Measurements from ENCODE around the gene C1orf159. TPM values are rescaled to one million over a fixed set of nuclear protein-coding genes. Genes with fewer than 3 reads are reported as not detected.
"Not testable (repeated sequence)": the region's sequence is repeated elsewhere in the genome, so short reads cannot be mapped to it uniquely, and the experiment has no call there.

Gene C1orf159
- 10 to 100 TPM; 20.0 to 22.1 TPM for total RNA-seq

DNA sequence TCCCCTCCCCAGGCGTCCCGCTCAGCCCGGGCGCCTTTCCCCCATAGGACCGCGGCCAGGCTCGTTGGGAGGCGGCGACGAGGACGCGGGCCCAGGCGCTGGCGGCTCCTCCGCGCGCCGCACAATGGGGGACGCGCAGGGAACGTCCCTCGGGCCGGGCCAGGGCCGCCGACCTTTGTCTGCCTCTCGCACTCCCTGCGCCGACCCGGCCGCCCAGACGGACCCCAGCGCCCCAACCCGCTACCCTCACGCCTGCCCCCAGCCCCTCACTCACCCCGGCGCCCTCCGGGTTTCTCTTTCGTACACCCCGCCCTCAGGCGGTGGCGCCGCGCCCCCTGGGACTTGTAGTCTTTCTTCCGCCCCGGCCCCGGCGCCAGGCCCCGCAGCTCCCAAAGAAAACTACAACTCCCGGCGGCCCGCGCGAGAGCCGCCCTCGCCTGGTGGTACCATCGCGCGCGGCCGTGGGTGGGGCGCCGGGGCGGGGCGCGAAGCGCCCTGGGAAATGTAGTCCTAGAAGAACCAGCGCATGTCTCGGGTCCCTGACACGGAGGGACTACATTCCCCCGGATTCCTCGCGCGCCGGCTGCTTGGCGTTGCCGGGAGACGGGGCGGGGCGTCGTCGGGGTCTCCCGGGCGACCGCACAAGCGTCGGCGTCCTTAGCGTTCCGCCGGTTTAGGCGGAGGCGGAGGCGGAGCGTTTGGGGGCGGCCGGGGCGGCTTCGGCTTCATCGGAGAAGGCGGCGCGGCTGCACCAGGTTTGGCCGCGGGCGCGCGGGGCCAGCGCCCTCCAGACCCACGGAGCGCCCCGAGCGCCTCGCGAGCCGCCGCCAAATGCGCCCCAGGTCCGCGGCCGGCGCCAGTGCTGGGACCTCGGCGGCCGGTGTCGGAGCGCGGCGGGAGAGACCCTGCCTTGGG lies at the start of gene C1orf159:
C1orf159 (minus strand) TSS at position 304 of the 915 bp plus-strand sequence. CDS start 24,546 bp downstream, outside the sequence.
- CTCF ChIA-PET = interaction anchor here (1.0 to 1.3 kb wide), 3 partner anchors 9 to 176 kb away, joined by 3 to 4 read pairs (median 3); no protein-coding TSS in a partner anchor
- POLR2A ChIA-PET = interaction anchor here (0.6 to 0.8 kb wide), 2 partner anchors 22 to 90 kb away, joined by 3 read pairs; no protein-coding TSS in a partner anchor

GRCh38 chr1:1165485-1165884 lies 49.6 kb upstream of the C1orf159 start:
- CTCF ChIA-PET = no interaction called here
- POLR2A ChIA-PET = no interaction called here

GRCh38 chr1:1164701-1165451 lies 49.0 kb upstream of the C1orf159 start:
- ChIA-PET CTCF (no interaction called here), POLR2A (no interaction called here)

- CTCF ChIA-PET = no interaction called here
- POLR2A ChIA-PET = no interaction called here
These were observed 48.4 kb upstream of the C1orf159 start for GRCh38 chr1:1164361-1164700.

DNA sequence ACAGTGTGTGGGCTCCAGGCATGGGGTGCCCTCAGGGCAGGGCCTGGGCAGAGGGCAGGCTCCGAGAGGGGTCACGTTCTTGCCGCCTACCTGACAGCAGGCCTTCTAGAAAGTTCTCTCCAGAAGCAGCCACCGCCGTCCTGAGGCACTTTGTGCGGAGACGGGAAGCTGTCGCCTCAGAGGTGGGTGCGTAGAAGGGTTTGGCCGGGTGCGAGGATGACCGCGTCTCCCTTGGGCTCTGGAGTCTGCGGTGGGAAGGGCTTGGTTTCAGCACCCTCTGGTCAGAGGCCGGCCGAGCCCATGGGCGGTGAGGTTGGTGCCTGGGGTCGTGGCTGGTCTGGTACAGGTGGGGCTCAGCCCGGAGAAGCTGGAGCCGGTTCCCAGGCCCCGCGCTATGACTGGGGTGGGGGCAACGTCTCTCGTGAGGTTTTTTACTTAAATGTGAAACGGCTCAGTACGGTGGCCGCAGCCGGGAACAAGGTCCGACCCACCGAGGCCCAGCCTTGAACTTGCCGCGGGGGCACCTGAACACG lies 47.7 kb upstream of the C1orf159 start:
- ChIA-PET CTCF (no interaction called here), POLR2A (no interaction called here)

GRCh38 chr1:1162597-1163537 lies 47.0 kb upstream of the C1orf159 start:
- ChIA-PET CTCF (interaction anchor here (0.6 to 1.8 kb wide), 2 partner anchors 33 to 41 kb away, joined by 3 to 5 read pairs; no protein-coding TSS in a partner anchor), POLR2A (no interaction called here)

DNA sequence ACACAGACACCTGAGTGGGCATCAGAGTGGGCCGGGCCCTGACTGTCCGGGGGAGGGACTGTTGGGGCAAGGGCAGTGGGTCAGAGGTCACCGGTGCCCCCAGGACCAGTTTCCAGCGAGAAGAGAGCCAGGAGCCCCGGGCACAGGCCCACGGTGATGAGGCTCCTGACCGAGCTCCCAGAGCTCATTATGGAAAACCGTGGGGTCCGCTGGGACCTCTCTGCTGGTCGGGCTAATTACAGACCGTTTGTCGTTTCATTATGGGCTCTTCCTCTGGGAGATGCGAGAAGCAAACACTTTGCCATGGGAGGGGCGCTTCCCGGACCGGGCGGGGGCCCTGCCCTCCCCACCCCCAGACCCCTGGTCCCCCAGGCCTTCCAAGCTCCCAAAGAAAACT lies 45.8 kb upstream of the C1orf159 start:
- CTCF ChIA-PET = interaction anchor here (1.8 kb wide), 1 partner anchor 40 kb away, joined by 5 read pairs; no protein-coding TSS in a partner anchor
- POLR2A ChIA-PET = no interaction called here

- ChIA-PET POLR2A (no interaction called here), CTCF (interaction anchor here (1.8 kb wide), 1 partner anchor 39 kb away, joined by 5 read pairs; no protein-coding TSS in a partner anchor)
These were observed 45.3 kb upstream of the C1orf159 start for GRCh38 chr1:1161078-1161682.

DNA sequence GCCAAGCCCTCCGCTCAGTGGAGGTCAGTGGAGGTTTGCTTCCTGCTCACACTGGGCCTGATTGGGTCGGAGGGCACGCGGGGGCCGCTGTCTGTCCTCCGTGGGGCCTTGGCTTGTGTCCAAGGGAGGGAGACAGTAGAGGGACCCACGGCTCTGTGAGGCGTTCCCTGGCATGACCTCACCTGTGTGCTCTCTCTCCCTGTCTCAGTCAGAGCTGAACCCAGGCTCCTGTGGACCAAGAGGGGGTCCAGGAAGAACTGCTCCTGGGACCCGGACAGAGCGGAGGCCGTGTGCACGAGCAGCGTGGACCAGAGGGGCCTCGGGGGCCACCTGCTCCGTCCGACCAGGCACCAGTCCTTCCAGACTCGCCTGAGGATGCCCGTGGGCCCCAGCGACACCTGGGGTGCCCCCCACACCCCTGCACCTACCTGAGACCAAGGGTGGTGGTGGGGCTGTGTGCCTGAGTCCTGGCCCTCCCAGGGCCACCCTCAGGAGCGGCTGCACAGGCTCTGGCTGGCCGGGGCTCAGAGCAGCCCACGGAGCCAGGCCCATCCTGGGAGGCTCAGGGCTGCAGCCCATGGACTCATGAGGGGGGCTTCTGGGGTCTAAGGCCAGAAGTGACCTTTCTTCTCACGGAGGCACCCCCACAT lies 44.5 kb upstream of the C1orf159 start:
- POLR2A ChIA-PET = no interaction called here
- CTCF ChIA-PET = interaction anchor here (1.8 kb wide), 1 partner anchor 38 kb away, joined by 5 read pairs; no protein-coding TSS in a partner anchor

- ChIA-PET POLR2A (interaction anchor here (0.6 kb wide), 1 partner anchor 219 kb away, joined by 3 read pairs; no protein-coding TSS in a partner anchor), CTCF (no interaction called here)
These were observed 42.2 kb upstream of the C1orf159 start for GRCh38 chr1:1157914-1158710.

DNA sequence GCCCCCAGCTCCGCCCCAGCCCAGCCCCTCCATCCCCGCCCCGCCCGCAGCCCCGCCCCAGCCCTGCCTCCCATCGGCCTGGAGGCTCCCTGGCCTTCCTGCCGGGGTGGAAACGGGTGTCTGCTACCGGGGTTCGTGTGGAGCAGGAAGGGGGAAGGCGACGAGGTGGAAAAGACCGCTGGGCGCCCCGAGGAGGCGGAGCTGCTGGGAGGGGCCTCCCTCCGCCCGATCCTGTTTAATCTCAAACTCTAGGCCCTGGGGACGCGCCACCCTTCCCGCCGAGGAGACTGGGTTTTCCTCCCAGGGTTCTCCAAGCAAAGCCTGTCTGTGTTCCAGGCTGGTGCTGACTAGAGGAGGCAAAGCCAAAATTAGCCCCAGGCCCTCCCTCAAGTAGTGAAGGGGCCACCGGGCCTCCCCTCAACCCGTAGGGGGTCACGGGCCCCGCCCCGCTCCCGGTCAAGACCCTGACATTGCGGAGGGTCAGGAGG lies 41.6 kb upstream of the C1orf159 start:
- CTCF ChIA-PET = interaction anchor here (1.4 kb wide), 1 partner anchor 36 kb away, joined by 3 read pairs; no protein-coding TSS in a partner anchor
- POLR2A ChIA-PET = no interaction called here

GRCh38 chr1:1157033-1157365 lies 41.1 kb upstream of the C1orf159 start:
- CTCF ChIA-PET = interaction anchor here (1.4 kb wide), 1 partner anchor 36 kb away, joined by 3 read pairs; no protein-coding TSS in a partner anchor
- POLR2A ChIA-PET = no interaction called here

DNA sequence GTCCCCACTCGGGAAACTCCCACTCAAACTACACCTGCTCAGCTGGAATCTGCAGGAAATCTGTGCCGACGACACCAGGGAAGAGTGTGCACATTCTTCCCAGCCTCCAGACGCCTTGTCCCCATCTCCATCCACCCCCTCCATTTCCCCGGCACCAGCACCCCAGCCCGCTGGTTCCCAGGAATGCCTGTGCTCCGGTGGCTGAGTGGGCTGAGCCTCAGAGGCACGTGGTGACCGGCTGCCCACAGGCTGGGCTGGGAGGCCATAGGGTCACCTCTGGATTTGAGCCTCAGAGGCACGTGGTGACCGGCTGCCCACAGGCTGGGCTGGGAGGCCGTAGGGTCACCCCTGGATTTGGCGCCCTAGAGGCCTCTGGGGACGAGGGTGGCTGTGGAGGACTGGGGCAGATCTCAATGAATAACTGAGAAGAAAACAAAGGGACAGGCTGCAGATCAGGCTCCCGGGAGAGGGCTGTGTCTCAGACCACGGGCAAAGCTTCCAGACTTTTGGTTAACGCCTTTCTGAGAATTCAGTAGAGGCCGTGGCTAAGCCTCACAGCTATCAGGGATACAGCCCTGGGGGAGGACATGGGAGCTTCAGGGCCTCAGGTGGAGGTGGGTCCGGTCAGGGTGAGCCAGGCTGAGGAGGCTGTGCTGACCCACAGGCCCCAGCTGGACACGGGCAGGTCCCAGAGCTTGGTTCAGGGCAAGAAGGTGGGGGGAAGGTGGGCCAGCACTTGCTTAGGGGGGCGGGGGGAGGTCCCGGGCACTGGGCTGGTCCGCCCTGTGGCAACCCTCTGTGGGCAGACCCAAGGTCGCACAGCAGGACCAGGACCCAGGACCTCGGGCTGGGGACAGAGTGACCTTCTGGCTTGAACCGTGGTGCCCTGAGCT lies 40.5 kb upstream of the C1orf159 start:
- ChIA-PET CTCF (interaction anchor here (1.4 kb wide), 1 partner anchor 35 kb away, joined by 3 read pairs; no protein-coding TSS in a partner anchor), POLR2A (no interaction called here)

DNA sequence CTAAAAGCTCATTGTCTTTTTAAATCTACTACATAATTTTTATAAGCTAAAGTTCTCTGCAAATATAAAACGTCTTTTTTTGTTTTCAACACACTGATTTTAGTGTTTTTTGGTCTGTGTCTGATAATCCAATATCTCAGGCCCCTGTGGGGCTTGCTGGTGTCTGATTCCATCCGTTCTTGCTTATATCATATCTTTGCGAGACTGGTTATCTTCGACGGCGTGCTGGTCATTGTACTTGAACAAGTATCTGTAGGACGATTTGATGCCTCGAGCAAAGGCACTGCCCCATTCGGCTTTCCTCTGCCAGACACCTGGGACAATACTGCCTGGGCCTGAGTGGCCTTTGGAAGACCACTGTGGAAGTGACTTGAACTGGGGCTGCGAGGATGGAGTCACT lies 39.4 kb upstream of the C1orf159 start:
- ChIA-PET POLR2A (interaction anchor here (0.6 kb wide), 1 partner anchor 35 kb away, joined by 7 read pairs; no protein-coding TSS in a partner anchor), CTCF (no interaction called here)

GRCh38 chr1:1153874-1154273 lies 38.0 kb upstream of the C1orf159 start:
- CTCF ChIA-PET = no interaction called here
- POLR2A ChIA-PET = no interaction called here

DNA sequence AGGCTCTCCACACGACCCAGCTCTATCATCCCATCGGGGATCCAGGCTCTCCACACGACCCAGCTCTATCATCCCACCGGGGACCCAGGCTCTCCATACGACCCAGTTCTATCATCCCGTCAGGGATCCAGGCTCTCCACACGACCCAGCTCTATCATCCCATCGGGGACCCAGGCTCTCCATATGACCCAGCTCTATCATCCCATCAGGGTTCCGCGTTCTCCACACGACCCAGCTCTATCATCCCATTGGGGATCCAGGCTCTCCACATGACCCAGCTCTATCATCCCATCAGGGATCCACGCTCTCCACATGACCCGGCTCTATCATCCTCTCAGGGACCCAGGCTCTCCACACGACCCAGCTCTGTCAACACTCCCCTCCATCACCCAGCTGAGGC lies 37.3 kb upstream of the C1orf159 start:
- CTCF ChIA-PET, POLR2A ChIA-PET: not testable (repeated sequence)
